Measurements from ENCODE around the gene GNAQ.

DNA sequence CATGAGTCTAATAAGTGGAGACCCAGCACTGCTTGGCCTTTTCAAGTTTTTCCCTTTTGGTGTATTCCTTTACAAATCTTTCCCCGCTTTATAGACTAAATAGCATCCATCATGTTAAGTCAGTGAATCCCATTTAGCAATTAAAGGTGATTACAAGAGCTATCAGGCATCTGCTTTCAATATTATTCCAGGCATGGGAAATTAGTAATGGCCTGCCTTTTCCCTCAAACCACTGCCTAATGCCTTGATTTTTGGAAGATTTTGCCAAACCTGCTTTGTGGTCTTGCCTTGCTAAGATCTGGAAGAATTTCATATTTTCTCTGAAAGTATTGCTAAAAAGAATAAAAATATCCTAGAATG lies 280.6 kb downstream of the GNAQ start:
- TF ChIP-seq SMC3 (IDR thresholded peaks at IDR 0.05) (no peak), CTCF (IDR thresholded peaks at IDR 0.05) (no peak), MAFK (IDR thresholded peaks at IDR 0.05; ENCODE audit: partially characterized antibody) (no peak), MAX (IDR thresholded peaks at IDR 0.05) (no peak)
- TF ChIP-seq, protein P1, sequence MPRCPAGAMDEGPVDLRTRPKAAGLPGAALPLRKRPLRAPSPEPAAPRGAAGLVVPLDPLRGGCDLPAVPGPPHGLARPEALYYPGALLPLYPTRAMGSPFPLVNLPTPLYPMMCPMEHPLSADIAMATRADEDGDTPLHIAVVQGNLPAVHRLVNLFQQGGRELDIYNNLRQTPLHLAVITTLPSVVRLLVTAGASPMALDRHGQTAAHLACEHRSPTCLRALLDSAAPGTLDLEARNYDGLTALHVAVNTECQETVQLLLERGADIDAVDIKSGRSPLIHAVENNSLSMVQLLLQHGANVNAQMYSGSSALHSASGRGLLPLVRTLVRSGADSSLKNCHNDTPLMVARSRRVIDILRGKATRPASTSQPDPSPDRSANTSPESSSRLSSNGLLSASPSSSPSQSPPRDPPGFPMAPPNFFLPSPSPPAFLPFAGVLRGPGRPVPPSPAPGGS (IDR thresholded peaks at IDR 0.05): no peak
